Astrocyte (in vitro differentiated cells and primary cell): ENCODE data around the gene CH25H. TPM values are rescaled to one million over a fixed set of nuclear protein-coding genes. Genes with fewer than 3 reads are reported as not detected.
"Not testable (repeated sequence)": the region's sequence is repeated elsewhere in the genome, so short reads cannot be mapped to it uniquely, and the experiment has no call there.

Experiments
- DNase-seq: peaks from one replicate; pipeline ENCODE4 v3.0.0-alpha.2; 2010; ENCODE audit warnings: low read depth
- FAIRE-seq: peaks from 2 replicates; lab custom pipeline; 2011; peaks lifted over from hg19 to GRCh38; lab: Jason Lieb, UNC
- H2AFZ ChIP-seq: 2 replicates; pipeline ENCODE4 v1.6.0; 2012; ENCODE audit warnings: low read depth, low read length, inconsistent platforms
- H3K27ac ChIP-seq: 2 replicates; pipeline ENCODE4 v1.5.1; 2011; ENCODE audit warnings: low read depth, low read length, inconsistent platforms
- H3K27me3 ChIP-seq: 2 replicates; pipeline ENCODE4 v1.6.0; 2011; ENCODE audit warnings: low read length, inconsistent platforms; ENCODE audit not compliant: insufficient read depth
- H3K36me3 ChIP-seq: 2 replicates; pipeline ENCODE4 v1.5.1; 2011; ENCODE audit warnings: low read length, inconsistent platforms; ENCODE audit not compliant: insufficient read depth
- H3K4me1 ChIP-seq: 2 replicates; pipeline ENCODE4 v1.5.1; 2011; ENCODE audit warnings: low read length, inconsistent platforms; ENCODE audit not compliant: insufficient read depth
- H3K4me2 ChIP-seq: 2 replicates; pipeline ENCODE4 v1.6.0; 2012; ENCODE audit warnings: low read length, inconsistent platforms
- H3K4me3 ChIP-seq: 2 replicates; pipeline ENCODE4 v1.5.1; 2011; ENCODE audit warnings: low read depth, mild to moderate bottlenecking, low read length, inconsistent platforms; ENCODE audit not compliant: insufficient read depth
- H3K79me2 ChIP-seq: 2 replicates; pipeline ENCODE4 v1.6.0; 2012; ENCODE audit warnings: mild to moderate bottlenecking, low read length, inconsistent platforms; ENCODE audit not compliant: insufficient read depth
- H3K9ac ChIP-seq: 2 replicates; pipeline ENCODE4 v1.6.0; 2012; ENCODE audit warnings: mild to moderate bottlenecking, low read length, inconsistent platforms
- H3K9me3 ChIP-seq: 2 replicates; pipeline ENCODE4 v1.5.1; 2012; ENCODE audit warnings: low read depth, mild to moderate bottlenecking, low read length, inconsistent platforms; ENCODE audit not compliant: insufficient read depth
- H4K20me1 ChIP-seq: 2 replicates; pipeline ENCODE4 v1.6.0; 2012; ENCODE audit warnings: low read length, inconsistent platforms; ENCODE audit not compliant: insufficient read depth
- H3K27ac Mint-ChIP-seq: one replicate; pipeline ENCODE4 v1.8.0; 2021; ENCODE audit warnings: mild to moderate bottlenecking, mixed read lengths; ENCODE audit not compliant: unreplicated experiment
- H3K27me3 Mint-ChIP-seq: one replicate; pipeline ENCODE4 v1.8.0; 2021; ENCODE audit warnings: low read depth, mixed read lengths; ENCODE audit not compliant: unreplicated experiment
- H3K36me3 Mint-ChIP-seq: one replicate; pipeline ENCODE4 v1.8.0; 2021; ENCODE audit warnings: low read depth, mixed read lengths; ENCODE audit not compliant: unreplicated experiment
- H3K4me1 Mint-ChIP-seq: one replicate; pipeline ENCODE4 v1.8.0; 2021; ENCODE audit warnings: low read depth, mixed read lengths; ENCODE audit not compliant: unreplicated experiment
- H3K4me3 Mint-ChIP-seq: one replicate; pipeline ENCODE4 v1.8.0; 2021; ENCODE audit warnings: mild to moderate bottlenecking, moderate library complexity, mixed read lengths; ENCODE audit not compliant: unreplicated experiment
- H3K9me3 Mint-ChIP-seq: one replicate; pipeline ENCODE4 v1.8.0; 2021; ENCODE audit warnings: mild to moderate bottlenecking, mixed read lengths; ENCODE audit not compliant: unreplicated experiment
- CTCF ChIP-seq: IDR thresholded peaks from 2 replicates; pipeline ENCODE4 v1.5.1; 2011; ENCODE audit warnings: low read depth, mild to moderate bottlenecking, inconsistent platforms, low read length, moderate library complexity; ENCODE audit not compliant: insufficient read depth
- EZH2 ChIP-seq: IDR thresholded peaks from 2 replicates; pipeline ENCODE4 v1.6.1; 2012; ENCODE audit warnings: mild to moderate bottlenecking, low read length, inconsistent platforms; ENCODE audit not compliant: insufficient read depth
- total RNA-seq: library from RNA; stranded (reverse); gene quantifications from 2 replicates; pipeline ENCODE4 v1.2.1, GENCODE V29; 2021

Gene CH25H
- total RNA-seq, 1 donor from 2014 or later = 0.34 TPM

- Histone ChIP-seq H3K4me3 (no peak overlapping the region), H4K20me1 (no peaks in the 10 kb centered on the region), H3K9me3 (no peaks in the 10 kb centered on the region), H3K9ac (no peak overlapping the region), H3K4me1 (no peaks in the 10 kb centered on the region), H2AFZ (no peak overlapping the region), H3K27ac (no peak overlapping the region), H3K27me3 (no peaks in the 10 kb centered on the region), H3K4me2 (no peak overlapping the region), H3K36me3 (no peaks in the 10 kb centered on the region), H3K79me2 (no peaks in the 10 kb centered on the region)
- DNase-seq (no peak), FAIRE-seq (no peak)
- no peaks in the 10 kb centered on the region for H3K36me3 Mint-ChIP-seq
- no peaks in the 10 kb centered on the region for H3K27me3 Mint-ChIP-seq
- H3K4me1 Mint-ChIP-seq = peaks cover 4% of the 10 kb centered on the region
- no peaks in the 10 kb centered on the region for H3K9me3 Mint-ChIP-seq
- TF ChIP-seq CTCF = no peak
- TF ChIP-seq EZH2 = no peak
- H3K4me3 Mint-ChIP-seq = no peak overlapping the region
- peak overlapping the region; percentile 16 for H3K27ac Mint-ChIP-seq
Observed at GRCh38 chr10:89173075-89173474, 34.0 kb downstream of the CH25H start.

DNA sequence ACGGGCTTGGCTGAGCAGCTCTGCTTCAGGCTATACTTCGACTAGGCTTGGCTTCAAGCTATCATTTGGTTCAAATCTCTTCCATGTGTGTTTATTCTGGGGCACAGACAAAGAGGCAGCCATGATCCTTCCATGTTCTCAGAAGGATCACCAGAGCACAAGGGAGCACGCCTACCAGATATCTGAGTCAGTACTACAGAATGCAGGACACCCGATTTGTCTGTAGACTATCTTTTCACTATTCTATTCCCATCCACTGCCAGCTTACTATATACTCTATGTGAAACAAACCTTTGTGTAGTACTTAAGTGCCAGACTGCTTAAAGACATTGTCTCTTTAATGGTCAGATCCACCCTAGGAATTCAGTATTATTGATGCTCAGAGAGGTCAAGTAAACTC is 35.1 kb downstream of the CH25H start:
- no peak overlapping the region for H3K9ac ChIP-seq
- peak; percentile 68 for FAIRE-seq
- no peak overlapping the region for H3K4me3 ChIP-seq
- H3K27me3 ChIP-seq = no peaks in the 10 kb centered on the region
- no peaks in the 10 kb centered on the region for H3K79me2 ChIP-seq
- no peaks in the 10 kb centered on the region for H4K20me1 ChIP-seq
- no peaks in the 10 kb centered on the region for H3K9me3 ChIP-seq
- H3K4me2 ChIP-seq = no peak overlapping the region
- TF ChIP-seq CTCF = no peak
- no peak for TF ChIP-seq EZH2
- no peak overlapping the region for H3K27ac Mint-ChIP-seq
- H3K27me3 Mint-ChIP-seq = no peaks in the 10 kb centered on the region
- no peaks in the 10 kb centered on the region for H3K36me3 ChIP-seq
- H3K9me3 Mint-ChIP-seq = no peaks in the 10 kb centered on the region
- H3K36me3 Mint-ChIP-seq = no peaks in the 10 kb centered on the region
- H3K4me3 Mint-ChIP-seq = no peak overlapping the region
- H3K4me1 ChIP-seq = no peaks in the 10 kb centered on the region
- no peak overlapping the region for H3K27ac ChIP-seq
- DNase-seq = no peak
- peaks cover 4% of the 10 kb centered on the region for H3K4me1 Mint-ChIP-seq
- H2AFZ ChIP-seq = no peak overlapping the region

DNA sequence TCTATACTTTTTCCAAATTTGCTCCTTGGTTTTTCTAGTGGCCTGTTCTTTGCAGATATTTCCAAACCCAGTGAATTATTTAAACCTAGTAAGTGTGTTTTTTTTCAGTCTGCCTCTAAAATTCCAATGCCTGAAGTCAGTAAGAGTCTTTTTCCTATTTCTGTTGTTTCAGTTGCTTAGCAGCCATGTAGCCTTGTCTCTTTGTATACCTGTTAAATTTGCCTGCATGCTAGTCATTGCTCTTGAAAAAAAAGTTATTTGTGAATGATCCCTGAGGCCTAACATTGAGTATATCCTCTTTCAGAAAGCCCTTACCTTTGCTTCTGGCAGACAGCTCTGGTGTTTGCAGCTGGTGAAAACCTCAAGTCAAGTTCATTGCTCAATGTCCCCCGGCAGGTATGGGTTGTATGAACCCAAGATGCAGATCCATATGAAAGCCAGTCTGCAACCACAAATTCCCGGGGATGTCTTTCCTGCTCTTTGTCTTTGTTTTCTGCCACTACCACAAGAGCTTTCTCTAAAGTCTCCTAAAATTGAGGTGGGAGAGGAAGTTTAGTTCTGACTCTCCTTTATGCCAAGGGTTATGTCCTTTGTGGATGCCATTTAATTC is 35.7 kb downstream of the CH25H start:
- DNase-seq (no peak), FAIRE-seq (peak; percentile 23)
- H3K4me1 Mint-ChIP-seq = peaks cover 4% of the 10 kb centered on the region
- Histone ChIP-seq H3K27ac (no peak overlapping the region), H3K4me2 (no peak overlapping the region), H3K27me3 (no peaks in the 10 kb centered on the region), H2AFZ (no peak overlapping the region), H3K9ac (no peak overlapping the region), H3K4me1 (no peaks in the 10 kb centered on the region), H3K9me3 (no peaks in the 10 kb centered on the region), H4K20me1 (no peaks in the 10 kb centered on the region), H3K79me2 (no peaks in the 10 kb centered on the region), H3K36me3 (no peaks in the 10 kb centered on the region), H3K4me3 (no peak overlapping the region)
- no peak overlapping the region for H3K4me3 Mint-ChIP-seq
- H3K9me3 Mint-ChIP-seq = no peaks in the 10 kb centered on the region
- H3K36me3 Mint-ChIP-seq = no peaks in the 10 kb centered on the region
- TF ChIP-seq CTCF (no peak), EZH2 (no peak)
- H3K27ac Mint-ChIP-seq = no peak overlapping the region
- no peaks in the 10 kb centered on the region for H3K27me3 Mint-ChIP-seq

- not testable (repeated sequence) for H3K27ac ChIP-seq, H3K4me1 ChIP-seq, H3K9me3 ChIP-seq, H3K36me3 Mint-ChIP-seq, H3K27me3 ChIP-seq, DNase-seq, H3K79me2 ChIP-seq, H3K4me3 Mint-ChIP-seq, H3K4me2 ChIP-seq, H3K4me1 Mint-ChIP-seq, H3K36me3 ChIP-seq, H3K9ac ChIP-seq, H2AFZ ChIP-seq, H3K27ac Mint-ChIP-seq, H4K20me1 ChIP-seq, H3K9me3 Mint-ChIP-seq, H3K4me3 ChIP-seq, FAIRE-seq
- H3K27me3 Mint-ChIP-seq = peaks cover 14% of the 10 kb centered on the region
Observed at GRCh38 chr10:89168354-89168900, 38.7 kb downstream of the CH25H start.
